Right ventricle myocardium inferior (tissue), 1 donor: ENCODE measurements around the gene SPI1. TPM values are rescaled to one million over a fixed set of nuclear protein-coding genes. Genes with fewer than 3 reads are reported as not detected.

Experiments
- ATAC-seq: fragments of 200-7000 bp; cut with Tn5 transposase; one replicate; pipeline ENCODE4 v1.9.1; 2020; ENCODE audit warnings: mild to moderate bottlenecking, moderate library complexity
- DNase-seq: peaks from one replicate; pipeline ENCODE4 v3.0.0; 2021; ENCODE audit errors: missing footprints
- intact Hi-C: fragments of 100-400 bp; cut with DNase I; formaldehyde crosslinking; loops from one replicate; pipeline ENCODE4 v1.11.0; 2022
- total RNA-seq: library from RNA; stranded (reverse); fragmentation: NEBNext Ultra II Directional; extraction: Animal tissue kit (Norgen Biotek cat#: 25700); gene quantifications from one replicate; pipeline ENCODE4 v1.2.1, GENCODE V29; 2021
- donor health status: DM: no; HTN: yes; CAD: no; lungs with severe emphysema.

SPI1 gene
- total RNA-seq, 1 donor from 2014 or later: 14.6 TPM

DNA sequence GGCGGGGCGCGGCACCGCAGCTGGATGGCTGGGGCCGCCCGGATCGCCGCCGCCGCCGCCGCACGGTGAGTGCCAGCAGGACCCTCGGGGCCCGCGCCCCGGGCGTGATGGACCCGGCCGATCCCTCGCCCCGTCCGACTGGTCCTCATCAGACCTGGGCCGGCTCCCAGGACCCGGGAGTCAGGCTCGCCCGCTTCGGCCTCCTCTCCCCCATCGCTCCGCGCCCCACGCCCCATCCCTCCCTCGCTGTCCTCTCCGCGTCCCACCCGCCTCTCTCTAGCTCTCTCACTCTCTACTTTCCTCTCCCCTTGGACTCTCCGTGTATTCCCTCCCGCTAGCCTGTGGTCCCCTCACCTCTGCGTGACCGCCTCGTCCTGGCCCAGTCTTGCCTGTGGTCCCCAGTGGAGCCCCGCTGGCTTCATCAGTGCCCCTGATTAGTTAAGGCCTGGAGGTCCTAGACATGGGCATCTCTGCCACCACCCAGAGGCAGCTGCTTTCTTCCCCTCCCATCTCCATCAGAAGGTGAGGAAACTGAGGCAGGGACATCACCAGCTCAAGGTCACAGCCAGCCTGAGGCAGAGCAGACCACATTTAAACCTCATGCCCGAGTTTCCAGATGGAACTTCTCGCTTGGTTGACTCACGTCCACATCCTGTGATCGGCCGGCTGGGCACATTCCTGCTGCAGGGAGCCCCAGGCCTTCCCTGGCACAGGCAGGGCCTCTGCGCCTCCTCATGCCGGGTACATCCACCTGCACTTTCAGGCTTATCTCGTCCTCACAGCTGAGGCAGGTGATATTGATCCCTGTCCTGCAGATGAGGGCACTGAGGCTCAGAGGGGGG, 30.5 kb upstream of the SPI1 start:
- DNase-seq (no peak), ATAC-seq (peak; percentile 7)
- intact Hi-C loops: loop anchor here (1.0 to 5.0 kb wide), 3 partner anchors 17 to 157 kb away; partner anchors contain the start of gene PSMC3

- ATAC-seq: peak; percentile 94
- intact Hi-C loops: loop anchor here (1.0 to 5.0 kb wide), 3 partner anchors 18 to 156 kb away; partner anchors contain the start of gene PSMC3
Observed at GRCh38 chr11:47407746-47408590, 29.6 kb upstream of the SPI1 start, which contains the start of gene SLC39A13. SLC39A13 (plus strand) TSS chr11:47408590; CDS start chr11:47410095, 1,505 bp downstream.

DNA sequence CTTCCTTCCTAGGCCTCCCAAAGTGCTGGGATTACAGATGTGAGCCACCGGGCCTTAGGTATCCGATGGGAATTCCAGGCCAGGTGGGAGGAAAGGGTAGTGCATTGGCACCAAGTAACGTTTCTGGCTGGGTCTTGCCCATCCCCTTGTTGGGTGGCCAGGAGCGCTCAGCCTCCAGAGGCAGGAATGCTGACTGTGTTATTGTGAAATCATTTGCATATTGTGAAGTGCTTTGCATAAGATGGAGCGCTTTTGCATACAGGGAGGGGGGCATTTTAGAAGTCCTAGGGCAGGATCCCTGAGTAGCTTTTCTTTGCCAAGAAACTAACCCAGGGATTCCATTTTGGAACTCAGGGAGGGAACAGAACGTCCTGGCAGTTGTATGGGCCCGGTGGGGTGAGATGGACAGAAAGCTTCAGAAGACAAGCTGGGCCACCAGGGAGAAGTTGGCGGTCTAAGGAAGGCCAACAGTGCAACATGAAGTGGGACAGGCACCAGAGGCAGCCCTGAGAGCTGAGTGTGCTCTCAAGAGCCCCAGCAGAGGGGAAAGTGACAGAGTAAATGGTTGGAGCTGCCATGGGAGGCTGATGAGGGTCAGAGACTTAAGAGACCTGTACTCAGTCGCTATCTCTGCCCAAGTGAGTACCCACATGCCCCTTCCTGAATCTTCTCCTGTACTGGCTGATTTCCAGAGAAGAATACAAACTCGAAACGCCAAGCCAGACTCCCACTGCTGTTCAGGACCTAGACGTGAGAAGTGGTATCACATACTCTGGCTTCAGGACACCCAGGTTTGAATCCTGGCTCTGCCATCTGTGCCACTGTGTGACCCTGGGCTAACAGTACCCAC, 28.8 kb upstream of the SPI1 start:
- intact Hi-C loops: loop anchor here (5.0 kb wide), 1 partner anchor 155 kb away; no protein-coding TSS in a partner anchor
- no peak for DNase-seq
- ATAC-seq: no peak

More at GRCh38 chr11:47407746-47408590, 29.6 kb upstream of the SPI1 start, which contains the start of gene SLC39A13:
- DNase-seq: peak; percentile 97

DNA sequence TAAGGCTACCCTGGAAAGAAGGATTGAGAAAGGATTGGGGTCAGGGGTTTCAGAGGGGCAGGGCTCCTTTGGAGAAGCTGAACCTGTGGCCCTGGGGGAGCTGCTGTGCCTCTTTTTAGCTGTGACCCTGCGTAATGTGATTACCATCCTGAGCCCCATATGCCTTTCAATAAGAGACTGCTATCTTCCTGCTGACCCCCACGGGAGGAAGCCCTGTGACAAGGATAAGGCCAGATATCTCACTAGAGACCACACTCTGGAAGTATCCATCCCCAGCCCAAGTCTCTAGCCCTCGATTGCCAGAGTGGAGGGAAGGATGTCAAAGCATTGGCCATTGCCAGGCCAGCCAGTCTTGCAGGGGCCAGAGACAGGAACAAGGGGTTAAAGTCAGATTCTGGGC, 25.2 kb upstream of the SPI1 start:
- ATAC-seq: no peak
- DNase-seq: no peak
- intact Hi-C loops: no loop called here

DNA sequence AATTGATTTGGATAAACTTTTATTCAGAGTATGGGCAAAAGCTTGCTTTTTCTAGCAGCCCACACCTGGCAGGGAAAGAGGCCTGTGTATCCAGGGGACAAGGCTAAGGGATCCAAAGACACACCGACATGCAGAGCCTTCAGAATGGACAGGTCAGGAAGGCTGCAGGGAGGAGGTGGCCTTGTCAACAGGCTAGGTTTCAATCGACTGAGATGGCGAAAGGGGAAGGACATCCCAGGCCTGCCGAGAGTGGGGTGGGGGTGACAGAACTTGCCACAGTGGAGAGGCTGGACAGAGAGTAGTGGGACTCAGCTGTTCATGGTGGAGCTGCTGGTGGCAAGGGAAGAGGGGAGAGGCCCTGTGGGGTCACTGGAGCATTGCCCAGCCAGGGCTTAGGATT, 24.8 kb upstream of the SPI1 start:
- DNase-seq (no peak), ATAC-seq (no peak)
- intact Hi-C loops: no loop called here

GRCh38 chr11:47400768-47401279, 22.5 kb upstream of the SPI1 start:
- ATAC-seq: peak; percentile 89
- no peak for DNase-seq
- intact Hi-C loops: no loop called here

DNA sequence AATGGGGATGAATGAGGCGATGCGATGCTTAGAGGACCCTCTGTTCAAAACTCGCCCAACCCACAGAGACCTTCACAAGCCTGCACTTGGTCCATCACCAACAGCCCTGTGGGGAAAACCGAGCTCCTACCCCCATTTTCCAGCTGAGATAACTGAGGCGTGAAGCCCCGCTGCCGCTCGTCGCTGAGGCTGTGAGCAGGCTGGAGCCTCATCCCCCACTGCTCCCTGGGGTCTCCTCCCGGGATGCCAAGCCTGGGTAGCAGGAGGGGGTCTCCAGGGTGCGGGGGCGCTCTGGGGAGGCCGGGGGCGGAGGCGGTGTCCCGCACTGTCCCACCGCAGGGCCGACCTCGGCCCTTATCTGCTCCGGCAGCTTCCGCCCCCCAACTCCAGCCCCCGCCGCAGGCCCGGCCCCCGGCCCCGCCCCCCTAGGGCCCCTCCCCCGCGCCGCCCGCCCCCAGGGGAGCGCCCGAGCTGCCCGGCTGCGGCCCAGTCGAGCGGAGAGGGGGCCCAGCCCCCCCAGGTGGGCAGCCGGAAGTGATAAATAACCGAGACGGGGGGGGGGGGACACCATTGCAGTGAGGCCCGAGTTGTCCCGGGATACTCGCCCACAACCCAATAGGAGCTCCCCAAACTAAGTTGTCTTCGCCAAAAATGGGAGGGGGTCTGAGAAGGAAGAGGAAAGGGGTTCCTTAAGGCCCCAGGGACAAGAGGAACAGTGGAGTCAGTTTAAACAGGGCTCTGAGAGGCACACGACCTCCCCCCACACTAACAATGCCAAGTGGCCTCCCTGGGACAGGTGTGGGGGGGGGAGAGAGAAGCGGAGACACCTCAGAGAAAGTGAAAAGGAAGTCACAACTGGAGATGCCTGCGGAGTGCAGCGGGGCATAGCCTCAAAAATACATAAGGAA, 21.8 kb upstream of the SPI1 start:
- peak; percentile 72 for ATAC-seq
- intact Hi-C loops: no loop called here
- no peak for DNase-seq

- intact Hi-C loops: no loop called here
- no peak for ATAC-seq
- DNase-seq: no peak
Observed at GRCh38 chr11:47398551-47398950, 20.2 kb upstream of the SPI1 start.

GRCh38 chr11:47398011-47398410, 19.7 kb upstream of the SPI1 start:
- DNase-seq: no peak
- intact Hi-C loops: no loop called here
- no peak for ATAC-seq

GRCh38 chr11:47396049-47396320, 17.6 kb upstream of the SPI1 start:
- DNase-seq (no peak), ATAC-seq (no peak)
- intact Hi-C loops: no loop called here

DNA sequence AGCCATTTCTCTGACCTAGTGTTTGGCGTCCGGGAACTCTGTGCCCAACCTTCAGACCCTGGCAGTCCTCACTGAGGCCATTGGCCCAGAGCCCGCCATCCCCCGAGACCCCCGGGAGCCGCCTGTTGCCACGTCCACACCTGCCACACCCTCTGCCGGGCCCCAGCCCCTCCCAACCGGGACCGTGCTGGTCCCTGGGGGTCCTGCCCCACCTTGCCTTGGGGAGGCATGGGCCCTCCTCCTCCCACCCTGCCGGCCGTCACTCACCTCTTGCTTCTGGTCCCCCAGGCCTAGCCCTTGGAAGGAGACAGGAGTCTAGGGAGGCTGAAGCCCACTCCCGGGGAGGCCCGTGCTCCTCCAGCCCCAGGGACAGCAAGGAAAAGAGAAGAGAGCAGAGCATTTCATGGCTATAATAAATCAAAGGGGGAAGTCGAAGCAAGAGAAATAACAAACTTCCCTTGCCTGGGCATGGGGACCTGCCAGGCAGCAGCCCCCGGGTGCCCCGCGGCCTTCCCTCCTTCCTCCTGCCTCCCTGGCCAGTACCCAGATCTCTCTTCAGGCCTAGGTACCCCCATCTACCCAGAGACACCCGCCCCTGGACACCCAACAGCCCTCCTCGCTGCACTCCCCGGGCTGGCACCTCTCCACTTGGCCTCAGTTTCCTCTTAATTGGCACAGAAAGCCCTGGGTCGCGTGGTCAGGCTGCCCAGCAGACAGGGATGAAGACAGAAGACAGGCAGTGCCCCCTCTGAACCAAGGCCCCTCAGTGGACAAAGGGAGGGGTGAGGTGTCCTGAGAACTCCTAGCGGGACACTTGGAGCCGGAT, 17.1 kb upstream of the SPI1 start:
- no peak for DNase-seq
- intact Hi-C loops: no loop called here
- no peak for ATAC-seq

DNA sequence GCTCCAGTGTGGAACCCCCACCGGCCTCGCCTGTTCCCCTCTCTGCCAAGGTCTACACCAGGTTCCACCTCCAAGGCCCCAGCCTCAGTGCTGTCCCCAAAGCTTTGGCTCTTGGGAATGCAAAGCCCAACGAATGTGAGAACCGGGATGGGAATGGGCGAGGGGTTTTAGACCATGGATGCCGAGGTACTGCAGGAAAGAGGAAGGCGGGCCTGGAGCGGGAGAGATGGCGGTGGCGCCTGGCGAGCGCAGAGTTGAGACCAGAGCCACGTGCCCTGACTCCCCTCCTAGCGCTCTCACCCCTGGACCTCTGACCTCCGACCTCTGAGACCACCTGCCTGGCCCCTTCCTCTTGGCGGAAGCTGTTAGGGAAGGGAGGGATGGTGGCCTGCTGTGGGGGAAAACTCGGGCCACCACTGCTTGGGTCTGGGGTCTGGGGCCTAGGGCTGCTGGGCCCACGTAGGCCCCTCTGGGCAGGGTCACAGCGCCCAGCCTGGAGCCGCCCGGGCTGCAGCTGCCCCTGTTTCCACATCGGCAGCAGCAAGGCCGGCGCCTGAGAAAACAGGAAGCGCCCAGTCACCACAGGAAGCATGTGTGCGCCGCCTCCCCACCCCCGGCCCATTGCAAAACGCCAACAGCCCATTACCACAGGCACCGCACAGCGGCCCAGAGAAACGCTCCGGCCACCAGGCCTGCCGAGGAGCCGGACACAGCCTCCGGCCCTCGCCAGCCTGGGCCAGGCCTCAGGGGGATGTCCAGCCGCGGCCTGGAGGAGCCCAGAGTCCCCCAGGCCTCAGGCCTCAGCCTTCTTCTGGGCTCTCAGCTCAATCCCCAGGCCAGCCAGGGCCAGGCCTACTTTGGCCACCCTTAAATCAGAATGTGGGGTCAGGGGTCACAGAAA, 16.2 kb upstream of the SPI1 start:
- intact Hi-C loops: no loop called here
- ATAC-seq: peak; percentile 44
- peak; percentile 93 for DNase-seq

- intact Hi-C loops: no loop called here
- DNase-seq: no peak
- peak; percentile 29 for ATAC-seq
Observed at GRCh38 chr11:47394050-47394321, 15.6 kb upstream of the SPI1 start.

DNA sequence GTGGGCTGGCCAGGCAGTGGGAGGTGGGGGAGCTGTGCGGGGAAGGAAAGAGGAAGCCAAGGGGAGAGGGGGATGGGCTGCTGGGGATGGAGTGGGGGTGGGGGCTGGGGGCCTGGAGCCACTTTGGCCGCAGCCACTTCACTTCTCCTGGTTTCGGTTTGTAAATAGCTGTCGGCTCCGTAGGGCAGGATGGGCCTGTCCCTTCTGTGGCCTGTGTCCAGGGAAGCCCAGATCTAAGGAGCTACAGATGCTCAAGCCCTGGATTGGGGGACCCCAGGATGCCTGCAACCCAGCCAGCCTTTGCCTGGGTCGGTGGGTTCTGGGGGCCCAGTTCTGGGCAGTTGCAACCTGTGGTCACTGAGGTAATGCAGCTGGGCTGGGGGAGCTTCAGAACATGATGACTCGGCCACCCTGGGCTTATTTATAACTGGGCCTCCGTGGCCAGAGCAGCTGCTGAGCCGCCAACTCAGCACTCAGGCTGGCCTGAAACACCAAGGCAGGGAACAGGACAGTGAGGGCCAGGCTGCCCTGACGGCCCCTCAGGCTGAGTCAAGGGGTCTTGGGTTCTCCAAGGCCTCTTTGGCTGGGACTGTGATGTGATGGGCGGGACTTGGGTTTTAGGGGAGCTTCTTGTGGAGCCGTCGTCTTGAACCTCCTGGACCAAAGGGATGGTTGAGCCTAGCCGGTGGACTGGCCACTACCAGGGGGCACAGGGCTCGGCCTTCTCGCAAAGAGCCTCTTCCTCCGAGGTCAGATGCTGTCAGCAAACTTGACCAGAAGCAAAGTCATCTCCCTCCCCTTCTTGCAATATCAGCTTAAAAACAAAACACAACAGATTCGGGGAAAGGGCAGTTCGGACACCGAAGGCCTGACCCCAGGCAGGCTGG, 15.1 kb upstream of the SPI1 start:
- peak; percentile 62 for ATAC-seq
- DNase-seq: no peak
- intact Hi-C loops: no loop called here

GRCh38 chr11:47392546-47393162, 14.3 kb upstream of the SPI1 start:
- DNase-seq (no peak), ATAC-seq (no peak)
- intact Hi-C loops: no loop called here
